H1 (cell line): ENCODE measurements around the gene CDC42SE2. TPM values are rescaled to one million over a fixed set of nuclear protein-coding genes. Genes with fewer than 3 reads are reported as not detected.

ENCODE experiments used
- CTCF ChIA-PET: fragments of 300-600 bp; sonication (Branson Sonifier 250); formaldehyde crosslinking; loops from one replicate; lab custom pipeline; 2021; ENCODE audit not compliant: partially characterized antibody; lab: Charles Lee
- POLR2A ChIA-PET: fragments of 300-600 bp; sonication (Branson Sonifier 250); formaldehyde crosslinking; loops from one replicate; lab custom pipeline; 2021; ENCODE audit warnings: inconsistent platforms; ENCODE audit not compliant: partially characterized antibody; lab: Charles Lee
- DNase-seq, 2 experiments: peaks; one replicate each; pipeline versions ENCODE4 v3.0.0 to v3.0.0-alpha.2; 2010 to 2022; ENCODE audit warnings: low spot score in 2 of 2, low read depth in 1 of 2, mixed read lengths in 1 of 2
- FAIRE-seq: peaks from 2 replicates; lab custom pipeline; 2011; peaks lifted over from hg19 to GRCh38; lab: Jason Lieb, UNC
- H2AFZ ChIP-seq: 2 replicates; pipeline ENCODE4 v1.8.1; 2012; ENCODE audit warnings: low read length, inconsistent platforms
- H2AK5ac ChIP-seq: 2 replicates; pipeline ENCODE4 v1.6.1; 2013; ENCODE audit warnings: low read depth, low read length
- H2BK120ac ChIP-seq: replicated peaks from 2 replicates; pipeline ENCODE3; 2013; ENCODE audit warnings: low read depth, low read length, inconsistent platforms
- H2BK12ac ChIP-seq: 2 replicates; pipeline ENCODE4 v1.6.1; 2013; ENCODE audit warnings: low read depth, low read length
- H2BK15ac ChIP-seq: 2 replicates; pipeline ENCODE4 v1.6.1; 2013; ENCODE audit warnings: low read length
- H2BK20ac ChIP-seq: 2 replicates; pipeline ENCODE4 v1.6.1; 2013; ENCODE audit warnings: low read length
- H2BK5ac ChIP-seq: 2 replicates; pipeline ENCODE4 v1.6.1; 2013; ENCODE audit warnings: low read depth, low read length
- H3K14ac ChIP-seq: 2 replicates; pipeline ENCODE4 v1.6.1; 2013; ENCODE audit warnings: inconsistent platforms; ENCODE audit not compliant: insufficient read length
- H3K18ac ChIP-seq: 2 replicates; pipeline ENCODE4 v1.6.1; 2013; ENCODE audit warnings: low read length; ENCODE audit errors: extremely low read depth
- H3K23ac ChIP-seq: 2 replicates; pipeline ENCODE4 v1.6.1; 2013; ENCODE audit warnings: inconsistent platforms; ENCODE audit not compliant: insufficient read length
- H3K23me2 ChIP-seq: 2 replicates; pipeline ENCODE4 v1.6.1; 2013; ENCODE audit warnings: low read depth, low read length
- H3K27ac ChIP-seq: 2 replicates; pipeline ENCODE4 v1.6.1; 2011; ENCODE audit warnings: low read depth, low read length, inconsistent platforms
- H3K27me3 ChIP-seq, 4 experiments: replicated peaks in 1 of 4; 1 replicate in 1 of 4; 2 replicates in 3 of 4; pipeline versions ENCODE4 v1.6.1 to v1.8.1; 2011 to 2013; ENCODE audit warnings: low read length in 3 of 4, mild to moderate bottlenecking in 3 of 4, inconsistent platforms in 2 of 4, mixed read lengths in 2 of 4, moderate library complexity in 1 of 4; ENCODE audit not compliant: control insufficient read depth in 3 of 4, insufficient read depth in 3 of 4; ENCODE audit errors: extremely low read depth in 1 of 4
- H3K36me3 ChIP-seq, 4 experiments: 2 replicates each; pipeline versions ENCODE4 v1.6.1 to v1.8.1; 2011 to 2013; ENCODE audit warnings: mild to moderate bottlenecking in 4 of 4, low read length in 3 of 4, moderate library complexity in 2 of 4, control low read depth in 1 of 4, inconsistent platforms in 1 of 4; ENCODE audit not compliant: insufficient read depth in 4 of 4, control insufficient read depth in 2 of 4
- H3K4ac ChIP-seq: replicated peaks from 2 replicates; pipeline ENCODE3; 2013; ENCODE audit warnings: low read length, low read depth, mixed read lengths, inconsistent platforms; ENCODE audit not compliant: insufficient read length
- H3K4me1 ChIP-seq, 4 experiments: replicated peaks in 1 of 4; 1 replicate in 1 of 4; 2 replicates in 3 of 4; pipeline versions ENCODE4 v1.6.1 to v1.8.1; 2011 to 2013; ENCODE audit warnings: low read length in 3 of 4, inconsistent platforms in 2 of 4, mixed read lengths in 1 of 4; ENCODE audit not compliant: insufficient read depth in 4 of 4, control insufficient read depth in 3 of 4
- H3K4me2 ChIP-seq, 2 experiments: 2 replicates each; pipeline versions ENCODE4 v1.6.1 to v1.8.1; 2011 to 2013; ENCODE audit warnings: low read depth in 2 of 2, low read length in 2 of 2, control low read depth in 1 of 2, inconsistent platforms in 1 of 2, mild to moderate bottlenecking in 1 of 2; ENCODE audit not compliant: insufficient read depth in 1 of 2
- H3K4me3 ChIP-seq, 4 experiments: fragments of 200-600, 300-600 bp in 1 of 4; sonication (generic), shearing (Covaris generic), sonication (Bioruptor Twin) in 1 of 4; 2 replicates each; pipeline versions ENCODE4 v1.5.1 to v1.8.1; 2011 to 2016; ENCODE audit warnings: low read length in 4 of 4, low read depth in 3 of 4, control low read depth in 2 of 4, inconsistent platforms in 2 of 4, mild to moderate bottlenecking in 2 of 4, mixed read lengths in 1 of 4, moderate library complexity in 1 of 4; ENCODE audit not compliant: insufficient read depth in 2 of 4; ENCODE audit errors: extremely low read depth in 1 of 4
- H3K56ac ChIP-seq: replicated peaks from 2 replicates; pipeline ENCODE3; 2013; ENCODE audit warnings: low read depth, mild to moderate bottlenecking, mixed read lengths, low read length, inconsistent platforms; ENCODE audit not compliant: insufficient read length
- H3K79me1 ChIP-seq: 2 replicates; pipeline ENCODE4 v1.6.1; 2013; ENCODE audit warnings: low read depth, low read length, control low read depth
- H3K79me2 ChIP-seq, 2 experiments: 2 replicates each; pipeline versions ENCODE4 v1.6.1 to v1.8.1; 2012 to 2013; ENCODE audit warnings: low read length in 2 of 2, mild to moderate bottlenecking in 2 of 2, inconsistent platforms in 1 of 2; ENCODE audit not compliant: insufficient read depth in 2 of 2, control insufficient read depth in 1 of 2
- H3K9ac ChIP-seq, 4 experiments: replicated peaks in 1 of 4; 1 replicate in 1 of 4; 2 replicates in 3 of 4; pipeline versions ENCODE4 v1.6.1 to v1.8.1; 2011 to 2013; ENCODE audit warnings: low read depth in 3 of 4, low read length in 3 of 4, control low read depth in 2 of 4, mild to moderate bottlenecking in 2 of 4, moderate library complexity in 2 of 4, inconsistent platforms in 1 of 4; ENCODE audit errors: extremely low read depth in 1 of 4
- H3K9me3 ChIP-seq, 2 experiments: 2 replicates each; pipeline versions ENCODE4 v1.6.1 to v1.8.1; 2012 to 2013; ENCODE audit warnings: mild to moderate bottlenecking in 2 of 2, moderate library complexity in 2 of 2, control low read depth in 1 of 2, inconsistent platforms in 1 of 2, low read depth in 1 of 2, low read length in 1 of 2, mixed read lengths in 1 of 2; ENCODE audit not compliant: insufficient read depth in 2 of 2
- H4K20me1 ChIP-seq, 2 experiments: replicated peaks in 1 of 2; 2 replicates each; pipeline versions ENCODE3 to v1.8.1; 2011 to 2013; ENCODE audit warnings: inconsistent platforms in 2 of 2, low read length in 2 of 2, mild to moderate bottlenecking in 1 of 2; ENCODE audit not compliant: insufficient read depth in 2 of 2, control insufficient read depth in 1 of 2
- H4K5ac ChIP-seq: 2 replicates; pipeline ENCODE4 v1.6.1; 2013; ENCODE audit warnings: low read length, low read depth, mixed read lengths, inconsistent platforms; ENCODE audit not compliant: insufficient read length
- H4K8ac ChIP-seq: 2 replicates; pipeline ENCODE4 v1.8.0; 2013; ENCODE audit warnings: mild to moderate bottlenecking, moderate library complexity, low read length, inconsistent platforms; ENCODE audit not compliant: insufficient read depth; ENCODE audit errors: extremely low read depth
- H4K91ac ChIP-seq: replicated peaks from 2 replicates; pipeline ENCODE3; 2013; ENCODE audit warnings: low read length, mixed read lengths, inconsistent platforms; ENCODE audit not compliant: insufficient read length
- CBX5 ChIP-seq: fragments of 300-800, 300-1000 bp; sonication (generic); IDR thresholded peaks from 2 replicates; pipeline ENCODE4 v1.7.1; 2016; ENCODE audit warnings: antibody characterized with exemption, low read length, low read depth
- CEBPB ChIP-seq: IDR thresholded peaks from 2 replicates; pipeline ENCODE4 v1.6.1; 2012; ENCODE audit warnings: low read depth, low read length
- CHD1 ChIP-seq: IDR thresholded peaks from 2 replicates; pipeline ENCODE4 v1.6.1; 2012; ENCODE audit warnings: low read depth, low read length, improper control_type of control experiment
- CTCF ChIP-seq, 3 experiments: IDR thresholded peaks; 1 replicate in 2 of 3; 2 replicates in 1 of 3; pipeline versions ENCODE4 v1.5.1 to v1.6.1; 2011; ENCODE audit warnings: low read length in 3 of 3, mild to moderate bottlenecking in 3 of 3, inconsistent platforms in 2 of 3, low read depth in 1 of 3, moderate library complexity in 1 of 3; ENCODE audit not compliant: insufficient read depth in 1 of 3; ENCODE audit errors: control extremely low read depth in 1 of 3
- EGR1 ChIP-seq: IDR thresholded peaks from 2 replicates; pipeline ENCODE4 v1.6.1; 2011; ENCODE audit warnings: low read depth, low read length, borderline replicate concordance
- GTF2F1 ChIP-seq: IDR thresholded peaks from 2 replicates; pipeline ENCODE4 v1.6.1; 2012; ENCODE audit warnings: low read depth, low read length, improper control_type of control experiment, borderline replicate concordance
- KDM1A ChIP-seq: fragments of 200-600, 300-600 bp; sonication (generic); IDR thresholded peaks from 2 replicates; pipeline ENCODE4 v1.7.1; 2016; ENCODE audit warnings: mild to moderate bottlenecking, low read length, borderline replicate concordance
- PHF8 ChIP-seq: fragments of 200-600 bp; sonication (generic); conservative IDR thresholded peaks from 2 replicates; pipeline ENCODE4 v1.7.1; 2012; ENCODE audit warnings: low read depth, mild to moderate bottlenecking, inconsistent platforms, low read length, moderate library complexity
- SP4 ChIP-seq: IDR thresholded peaks from 2 replicates; pipeline ENCODE4 v1.6.1; 2012; ENCODE audit warnings: low read length, inconsistent platforms
- ZNF274 ChIP-seq: IDR thresholded peaks from 2 replicates; pipeline ENCODE4 v1.7.0; 2012; ENCODE audit warnings: low read length, borderline replicate concordance; ENCODE audit errors: extremely low read depth
- WGBS, 2 experiments: shearing (Covaris generic) in 1 of 2; methylation state at CpG; one replicate each; pipeline versions ENCODE4 v1.1.6 to v1.1.7; 2013 to 2015; ENCODE audit warnings: low lambda C conversion rate in 2 of 2, mixed read lengths in 2 of 2, inconsistent platforms in 1 of 2, low coverage in 1 of 2, missing lambda C conversion rate in 1 of 2; ENCODE audit not compliant: insufficient replicate concordance in 2 of 2, insufficient coverage in 1 of 2, insufficient read length in 1 of 2; ENCODE audit errors: extremely low coverage in 1 of 2, missing lambda C conversion rate in 1 of 2; 5-methylcytosine and 5-hydroxymethylcytosine counted together
- polyA plus RNA-seq, 7 experiments: library from polyadenylated mRNA; depleted of rRNA in 3 of 7; stranded (reverse) in 5 of 7; unstranded in 2 of 7; fragments of >200 nt in 5 of 7; fragments of 200-250 nt in 2 of 7; gene quantifications; 1 replicate in 5 of 7; 2 replicates in 1 of 7; 4 replicates in 1 of 7; pipeline versions ENCODE4 v1.2.1 to v1.2.3, GENCODE V29; 2011 to 2013; ENCODE audit warnings: missing spikeins in 2 of 7, mixed read lengths in 2 of 7
- total RNA-seq: library from RNA; stranded (reverse); fragmentation: NEBNext Ultra II Directional; extraction: Animal tissue kit (Norgen Biotek cat#: 25700); gene quantifications from 2 replicates; pipeline ENCODE4 v1.2.1, GENCODE V29; 2021
- TF ChIP-seq, protein P1 (sequence below): IDR thresholded peaks from 2 replicates; pipeline ENCODE4 v1.6.1; 2011; ENCODE audit warnings: low read length, improper control_type of control experiment

CDC42SE2 gene
- total and polyA plus RNA-seq, 2 of the 8 experiments (the other 6 are each of a cell fraction or from before 2014, with no cell fraction given) = 16.7 to 30.8 TPM

GRCh38 chr5:131368866-131369265 lies 105.0 kb downstream of the CDC42SE2 start:
- Histone ChIP-seq H3K4ac (no peak overlapping the region), H4K91ac (no peak overlapping the region), H3K23me2 (no peaks in the 10 kb centered on the region), H3K14ac (no peak overlapping the region), H3K27me3 (no peaks in the 10 kb centered on the region), H3K36me3 (no peaks in the 10 kb centered on the region), H2BK5ac (no peak overlapping the region), H2AK5ac (no peak overlapping the region), H3K79me2 (peaks cover 0 to 4% of the 10 kb centered on the region in 2 experiments; a peak in 2 of 4 replicates), H4K8ac (no peak overlapping the region), H3K9me3 (no peaks in the 10 kb centered on the region), H3K4me1 (no peaks in the 10 kb centered on the region), H3K23ac (no peak overlapping the region), H3K9ac (no peak overlapping the region), H3K4me3 (no peak overlapping the region), H3K18ac (no peak overlapping the region), H2BK15ac (no peak overlapping the region), H2BK12ac (no peak overlapping the region), H2BK20ac (no peak overlapping the region), H2BK120ac (no peak overlapping the region), H3K56ac (no peak overlapping the region), H4K5ac (no peak overlapping the region), H4K20me1 (no peaks in the 10 kb centered on the region), H3K27ac (no peak overlapping the region), H3K79me1 (peaks cover 3% of the 10 kb centered on the region), H2AFZ (no peak overlapping the region), H3K4me2 (no peak overlapping the region)
- TF ChIP-seq CBX5 (no peak), CHD1 (no peak), SP4 (no peak), PHF8 (no peak), GTF2F1 (no peak), CTCF (IDR thresholded peaks at IDR 0.05; ENCODE audit: control extremely low read depth in 1 of 3, insufficient read depth in 1 of 3, low read depth in 1 of 3, low read length in 3 of 3) (no peak), ZNF274 (no peak), KDM1A (no peak), EGR1 (no peak), CEBPB (no peak)
- TF ChIP-seq, protein P1, sequence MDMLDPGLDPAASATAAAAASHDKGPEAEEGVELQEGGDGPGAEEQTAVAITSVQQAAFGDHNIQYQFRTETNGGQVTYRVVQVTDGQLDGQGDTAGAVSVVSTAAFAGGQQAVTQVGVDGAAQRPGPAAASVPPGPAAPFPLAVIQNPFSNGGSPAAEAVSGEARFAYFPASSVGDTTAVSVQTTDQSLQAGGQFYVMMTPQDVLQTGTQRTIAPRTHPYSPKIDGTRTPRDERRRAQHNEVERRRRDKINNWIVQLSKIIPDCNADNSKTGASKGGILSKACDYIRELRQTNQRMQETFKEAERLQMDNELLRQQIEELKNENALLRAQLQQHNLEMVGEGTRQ = no peak
- FAIRE-seq (no peak), DNase-seq (no peak)
- WGBS, 2 experiments = 90% methylated on average over 4 of the region's 4 CpGs; no CpG with 5 or more reads in 1 of the 2 experiments
- ChIA-PET CTCF (interaction anchor here (1.2 kb wide), 1 partner anchor 10 kb away, joined by 5 read pairs; no protein-coding TSS in a partner anchor), POLR2A (no interaction called here)
